SU-DHL-6 (cell line): ENCODE results near the gene RAB14.
A peak's percentile ranks its signal among the peaks of the same experiment; 100 is the strongest.

ENCODE experiments used
- H2AFZ ChIP-seq: fragments of 200-600 bp; sonication (generic); 2 replicates; pipeline ENCODE4 v1.6.1; 2014; ENCODE audit warnings: low read depth, mild to moderate bottlenecking, moderate library complexity, mixed read lengths, antibody characterized with exemption, low read length; ENCODE audit not compliant: severe bottlenecking
- H3F3A ChIP-seq: fragments of 200-600 bp; shearing (Covaris generic); 2 replicates; pipeline ENCODE4 v1.6.0; 2016; ENCODE audit warnings: antibody characterized with exemption, mild to moderate bottlenecking; ENCODE audit not compliant: insufficient read depth
- H3K27ac ChIP-seq: fragments of 200-600 bp; sonication (generic); 2 replicates; pipeline ENCODE4 v1.5.1; 2016; ENCODE audit warnings: low read depth, mild to moderate bottlenecking, low read length, moderate library complexity, mixed read lengths
- H3K27me3 ChIP-seq: fragments of 200-600 bp; sonication (generic), shearing (Covaris generic); 2 replicates; pipeline ENCODE4 v1.6.0; 2014; ENCODE audit warnings: mild to moderate bottlenecking, low read length
- H3K36me3 ChIP-seq: fragments of 200-600 bp; sonication (generic); 2 replicates; pipeline ENCODE4 v1.6.1; 2014; ENCODE audit warnings: mild to moderate bottlenecking, low read length, mixed read lengths
- H3K4me2 ChIP-seq: fragments of 300-600, 200-600 bp; shearing (Covaris generic), sonication (generic); 2 replicates; pipeline ENCODE4 v1.6.0; 2014; ENCODE audit warnings: low read length, low read depth, mild to moderate bottlenecking; ENCODE audit not compliant: poor library complexity, severe bottlenecking
- H3K4me3 ChIP-seq: fragments of 200-600 bp; sonication (generic); 2 replicates; pipeline ENCODE4 v1.5.1; 2014; ENCODE audit warnings: antibody characterized with exemption, low read length, mild to moderate bottlenecking, mixed read lengths; ENCODE audit not compliant: insufficient read depth, poor library complexity, severe bottlenecking
- H3K79me2 ChIP-seq: fragments of 200-600 bp; sonication (generic); 2 replicates; pipeline ENCODE4 v1.6.1; 2014; ENCODE audit warnings: mild to moderate bottlenecking, low read length, moderate library complexity; ENCODE audit not compliant: insufficient read depth
- H3K9ac ChIP-seq: fragments of 200-600 bp; sonication (generic); 2 replicates; pipeline ENCODE4 v1.7.0; 2014; ENCODE audit warnings: mild to moderate bottlenecking, low read length
- H3K9me2 ChIP-seq: fragments of 200-600 bp; sonication (generic); replicated peaks from 2 replicates; pipeline ENCODE4 v1.6.1; 2014; ENCODE audit warnings: low read length; ENCODE audit not compliant: insufficient read depth
- H3K9me3 ChIP-seq: fragments of 200-600 bp; sonication (generic); 2 replicates; pipeline ENCODE4 v1.6.1; 2014; ENCODE audit warnings: low read length, mixed read lengths; ENCODE audit not compliant: insufficient read depth
- H4K20me1 ChIP-seq: fragments of 200-600 bp; sonication (generic); 2 replicates; pipeline ENCODE4 v1.6.1; 2014; ENCODE audit warnings: low read depth, mild to moderate bottlenecking, antibody characterized with exemption, low read length, moderate library complexity, mixed read lengths
- EZH2phosphoT487 ChIP-seq: fragments of 200-600 bp; sonication (generic), shearing (Covaris generic); conservative IDR thresholded peaks from 2 replicates; pipeline ENCODE4 v1.6.1; 2018; ENCODE audit warnings: mild to moderate bottlenecking, antibody characterized with exemption, low read length, moderate library complexity, mixed read lengths
- TF ChIP-seq, protein P1 (sequence below): fragments of 200-600 bp; sonication (generic); IDR thresholded peaks from one replicate; pipeline ENCODE4 v1.5.1; 2017; ENCODE audit warnings: antibody characterized with exemption, mild to moderate bottlenecking, low read length, moderate library complexity; ENCODE audit not compliant: insufficient read depth, poor library complexity, severe bottlenecking

RAB14 gene

GRCh38 chr9:121187636-121188305, 13.9 kb downstream of the RAB14 start:
- TF ChIP-seq, protein P1, sequence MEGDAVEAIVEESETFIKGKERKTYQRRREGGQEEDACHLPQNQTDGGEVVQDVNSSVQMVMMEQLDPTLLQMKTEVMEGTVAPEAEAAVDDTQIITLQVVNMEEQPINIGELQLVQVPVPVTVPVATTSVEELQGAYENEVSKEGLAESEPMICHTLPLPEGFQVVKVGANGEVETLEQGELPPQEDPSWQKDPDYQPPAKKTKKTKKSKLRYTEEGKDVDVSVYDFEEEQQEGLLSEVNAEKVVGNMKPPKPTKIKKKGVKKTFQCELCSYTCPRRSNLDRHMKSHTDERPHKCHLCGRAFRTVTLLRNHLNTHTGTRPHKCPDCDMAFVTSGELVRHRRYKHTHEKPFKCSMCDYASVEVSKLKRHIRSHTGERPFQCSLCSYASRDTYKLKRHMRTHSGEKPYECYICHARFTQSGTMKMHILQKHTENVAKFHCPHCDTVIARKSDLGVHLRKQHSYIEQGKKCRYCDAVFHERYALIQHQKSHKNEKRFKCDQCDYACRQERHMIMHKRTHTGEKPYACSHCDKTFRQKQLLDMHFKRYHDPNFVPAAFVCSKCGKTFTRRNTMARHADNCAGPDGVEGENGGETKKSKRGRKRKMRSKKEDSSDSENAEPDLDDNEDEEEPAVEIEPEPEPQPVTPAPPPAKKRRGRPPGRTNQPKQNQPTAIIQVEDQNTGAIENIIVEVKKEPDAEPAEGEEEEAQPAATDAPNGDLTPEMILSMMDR = no peak
- no peak for TF ChIP-seq EZH2phosphoT487
- H3K27me3 ChIP-seq = no peaks in the 10 kb centered on the region
- peaks cover 46% of the 10 kb centered on the region; the same call in 1 of the 2 replicates for H3K36me3 ChIP-seq
- H4K20me1 ChIP-seq = peaks cover 21% of the 10 kb centered on the region
- no peak overlapping the region for H2AFZ ChIP-seq
- no peaks in the 10 kb centered on the region for H3K9me2 ChIP-seq
- peaks cover 53% of the 10 kb centered on the region for H3F3A ChIP-seq
- no peak overlapping the region for H3K4me3 ChIP-seq
- no peak overlapping the region for H3K9ac ChIP-seq
- H3K27ac ChIP-seq = peak overlapping the region; percentile 11; the same call in 1 of the 2 replicates
- H3K4me2 ChIP-seq = no peak overlapping the region
- no peaks in the 10 kb centered on the region for H3K9me3 ChIP-seq
- H3K79me2 ChIP-seq = peaks cover 94% of the 10 kb centered on the region

DNA sequence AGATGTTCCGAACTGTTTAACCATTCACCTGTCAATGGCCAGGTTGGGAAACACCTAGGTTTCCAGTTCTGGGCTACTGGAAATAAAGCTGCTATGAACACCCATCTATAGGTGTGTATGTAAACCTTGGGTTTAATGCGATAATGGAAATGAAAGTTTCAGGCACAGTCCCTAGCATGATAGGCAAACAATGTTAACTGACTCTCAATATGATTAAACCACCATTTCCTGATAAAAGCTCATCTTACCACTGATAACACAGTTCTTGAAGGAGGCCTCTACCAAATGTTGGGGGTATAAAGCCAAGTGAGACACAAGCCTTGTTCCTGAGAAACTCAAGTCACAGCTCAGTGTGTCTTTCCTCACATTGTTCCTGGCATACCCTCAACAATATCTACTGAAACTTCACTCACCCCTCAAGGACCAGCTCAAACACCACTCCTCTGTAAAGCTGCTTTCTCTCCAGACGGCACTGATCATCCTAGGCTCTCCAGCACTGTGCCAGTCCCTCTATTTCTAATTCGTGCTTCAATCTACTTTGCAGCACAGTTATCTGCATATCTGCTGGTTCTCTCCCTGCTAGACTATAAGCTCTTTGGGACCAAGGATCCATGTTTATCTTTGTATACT, 15.8 kb downstream of the RAB14 start:
- peak overlapping the region; percentile 24 for H3K4me2 ChIP-seq
- H3K9me3 ChIP-seq = no peaks in the 10 kb centered on the region
- H3K36me3 ChIP-seq = peaks cover 43% of the 10 kb centered on the region; the same call in 1 of the 2 replicates
- peaks cover 83% of the 10 kb centered on the region for H3K79me2 ChIP-seq
- no peak overlapping the region for H3K9ac ChIP-seq
- H2AFZ ChIP-seq = no peak overlapping the region
- no peaks in the 10 kb centered on the region for H3K9me2 ChIP-seq
- H3F3A ChIP-seq = peaks cover 51% of the 10 kb centered on the region
- H4K20me1 ChIP-seq = peaks cover 5% of the 10 kb centered on the region
- no peak overlapping the region for H3K4me3 ChIP-seq
- H3K27ac ChIP-seq = peak overlapping the region; percentile 79
- H3K27me3 ChIP-seq = no peaks in the 10 kb centered on the region
- TF ChIP-seq, protein P1 = no peak
- TF ChIP-seq EZH2phosphoT487 = no peak

DNA sequence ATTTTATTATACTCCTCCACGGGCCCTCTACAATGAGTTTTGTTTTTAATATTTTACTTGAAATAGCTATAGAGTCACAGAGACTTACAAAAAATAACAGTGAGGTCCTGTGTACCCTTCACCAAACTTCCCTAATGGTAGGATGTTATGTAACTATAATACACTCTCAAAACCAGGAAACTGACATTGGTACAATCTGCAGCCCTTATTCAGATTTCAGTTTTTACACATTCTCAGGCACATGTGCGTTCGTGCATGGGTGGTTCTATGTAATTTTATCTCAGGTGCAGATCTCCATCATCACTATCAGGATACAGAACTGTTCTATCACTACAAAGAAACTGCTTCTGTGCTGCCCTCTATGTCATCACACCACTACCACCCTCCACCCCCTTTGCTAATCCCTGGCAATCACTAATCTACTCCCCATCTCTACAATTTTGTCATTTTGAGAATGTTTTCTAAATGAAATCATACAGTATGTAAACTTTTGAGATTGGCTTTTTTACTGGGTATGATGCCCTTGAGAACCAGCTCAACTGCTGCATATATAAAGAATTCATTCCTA, 16.4 kb downstream of the RAB14 start:
- H4K20me1 ChIP-seq = no peaks in the 10 kb centered on the region
- H3K4me2 ChIP-seq = peak overlapping the region; percentile 24
- no peak overlapping the region for H3K4me3 ChIP-seq
- H3K27me3 ChIP-seq = no peaks in the 10 kb centered on the region
- H3K9me2 ChIP-seq = no peaks in the 10 kb centered on the region
- H3K36me3 ChIP-seq = peaks cover 47% of the 10 kb centered on the region; the same call in 1 of the 2 replicates
- peak overlapping the region; percentile 79 for H3K27ac ChIP-seq
- peaks cover 77% of the 10 kb centered on the region for H3K79me2 ChIP-seq
- no peak overlapping the region for H3K9ac ChIP-seq
- TF ChIP-seq EZH2phosphoT487 = no peak
- TF ChIP-seq, protein P1 = no peak
- H3F3A ChIP-seq = peaks cover 57% of the 10 kb centered on the region
- H2AFZ ChIP-seq = no peak overlapping the region
- no peaks in the 10 kb centered on the region for H3K9me3 ChIP-seq
